ENCODE measurements around the gene PRDX3. TPM values are rescaled to one million over a fixed set of nuclear protein-coding genes. Genes with fewer than 3 reads are reported as not detected.

The PRDX3 gene
- total and polyA plus RNA-seq, 2 of the 4 experiments (the other 2 are of a cell fraction), result 169 to 187 TPM

GRCh38 chr10:119205894-119206602, 27.4 kb upstream of the PRDX3 start:
- H2AK5ac ChIP-seq (ENCODE audit: low read depth, low read length), result peak overlapping the region; percentile 61
- no peak overlapping the region for H3K56ac ChIP-seq (ENCODE audit: extremely low read depth, insufficient read depth, low read length)
- peak overlapping the region; percentile 71 for H3K4ac ChIP-seq (ENCODE audit: low read depth, low read length)
- H3K23ac ChIP-seq (ENCODE audit: low read depth, low read length), result peak overlapping the region; percentile 36; the same call in 1 of the 2 replicates
- peak overlapping the region; percentile 46 for H3K14ac ChIP-seq (replicated peaks; ENCODE audit: low read depth, low read length)
- H2BK120ac ChIP-seq (ENCODE audit: low read depth, low read length), result peak overlapping the region; percentile 53; the same call in 1 of the 2 replicates
- H3K36me3 ChIP-seq (ENCODE audit: control insufficient read depth, insufficient read depth, low read length), result 0 out of 2 replicates have a peak, but pooled peaks cover 1% of the 10 kb centered on the region
- no TSS peak for BruUV-seq (replicated peaks)
- peak overlapping the region; percentile 48 to 59; a peak in 2 of 4 replicates for H4K8ac ChIP-seq (ENCODE audit: low read depth in 2 of 2, low read length in 2 of 2)
- peak overlapping the region; percentile 90 for H2AFZ ChIP-seq (replicated peaks; ENCODE audit: low read length, poor library complexity)
- H3K79me1 ChIP-seq (ENCODE audit: low read depth in 1 of 2, low read length in 2 of 2), result peaks cover 0 to 28% of the 10 kb centered on the region in 2 experiments; a peak in 3 of 4 replicates
- H4K20me1 ChIP-seq (ENCODE audit: insufficient read depth, low read length), result no peaks in the 10 kb centered on the region
- ATAC-seq (ENCODE audit: low read depth) (no peak), DNase-seq (no peak)
- no peaks in the 10 kb centered on the region for H3K9me3 ChIP-seq (ENCODE audit: control insufficient read depth, insufficient read depth, low read length)
- peak overlapping the region; percentile 61 for H4K91ac ChIP-seq (ENCODE audit: insufficient read depth, low read depth, low read length)
- H2BK5ac ChIP-seq (ENCODE audit: low read depth, low read length, poor library complexity, severe bottlenecking), result no peak overlapping the region
- H4K5ac ChIP-seq (ENCODE audit: low read depth, low read length), result no peak overlapping the region
- peak overlapping the region; percentile 54; the same call in 1 of the 2 replicates for H3K4me3 ChIP-seq (ENCODE audit: insufficient read depth, low read depth, low read length)
- H2BK20ac ChIP-seq (ENCODE audit: low read depth, low read length), result peak overlapping the region; percentile 53; the same call in 1 of the 2 replicates
- peak overlapping the region; percentile 38 for H3K27ac ChIP-seq (ENCODE audit: insufficient read depth, low read length)
- intact Hi-C loops (cut with micrococcal nuclease), result loop anchor here (1.0 to 5.0 kb wide), 4 partner anchors 111 to 337 kb away; partner anchors contain the start of gene RGS10
- H3K27me3 ChIP-seq (ENCODE audit: control insufficient read depth, insufficient read depth, low read length), result no peaks in the 10 kb centered on the region
- no peaks in the 10 kb centered on the region for H3K9me1 ChIP-seq (ENCODE audit: insufficient read depth, low read length)
- H3K18ac ChIP-seq (ENCODE audit: low read depth, low read length), result no peak overlapping the region
- in situ Hi-C loops (cut with MboI; ENCODE audit: low sequenced_read_pairs), result loop anchor here (5.0 kb wide), 1 partner anchor 211 kb away; no protein-coding TSS in a partner anchor
- ChIA-PET CTCF (interaction anchor here (0.6 to 2.0 kb wide), 21 partner anchors 14 to 448 kb away, joined by 3 to 7 read pairs (median 4); partner anchors contain the start of gene RGS10), POLR2A (ENCODE audit: unreplicated experiment) (no interaction called here)
- peaks cover 12% of the 10 kb centered on the region for H3K4me1 ChIP-seq (ENCODE audit: control insufficient read depth, insufficient read depth, low read length)
- dilution Hi-C loops (cut with HindIII; ENCODE audit: low sequenced_read_pairs, unreplicated experiment), result no loop called here
- WGBS, 2 experiments (ENCODE audit: extremely low coverage in 2 of 2, insufficient read length in 1 of 2), result 74% methylated on average over 4 of the region's 17 CpGs; no CpG with 5 or more reads in 1 of the 2 experiments
- H2AK9ac ChIP-seq (replicated peaks; ENCODE audit: low read depth, low read length, poor library complexity), result peak overlapping the region; percentile 87
- peak overlapping the region; percentile 12 for H3K9ac ChIP-seq (ENCODE audit: low read depth, low read length)
- TF ChIP-seq BHLHE40 (IDR thresholded peaks at IDR 0.05; ENCODE audit: low read depth, low read length) (no peak), POLR2A (IDR thresholded peaks at IDR 0.05; ENCODE audit: low read depth, low read length) (peak; percentile 18; the same call in 1 of the 2 replicates), SMC3 (IDR thresholded peaks at IDR 0.05; ENCODE audit: low read depth, low read length) (no peak), MAZ (IDR thresholded peaks at IDR 0.05; ENCODE audit: borderline replicate concordance, low read depth, low read length) (no peak), MAFK (IDR thresholded peaks at IDR 0.05; ENCODE audit: low read depth, low read length) (no peak), CHD1 (IDR thresholded peaks at IDR 0.05; ENCODE audit: low read depth, low read length) (no peak), CTCF (conservative IDR thresholded peaks at IDR 0.05; ENCODE audit: low read depth, low read length) (no peak)
- H3K4me2 ChIP-seq (ENCODE audit: low read depth, low read length), result peak overlapping the region; percentile 53
- H2BK15ac ChIP-seq (ENCODE audit: low read depth, low read length), result peak overlapping the region; percentile 45; the same call in 2 of the 3 replicates
